Omental fat pad (tissue), 4 donors: Measurements from ENCODE around the gene BRAT1. TPM values are rescaled to one million over a fixed set of nuclear protein-coding genes. Genes with fewer than 3 reads are reported as not detected.
A peak's percentile ranks its signal among the peaks of the same experiment; 100 is the strongest.

Experiments used
- ATAC-seq: fragments of 150-250 bp; one replicate; pipeline ENCODE4 v1.9.1; 2016; ENCODE audit warnings: mild to moderate bottlenecking, moderate library complexity; ENCODE audit not compliant: low FRiP score
- DNase-seq: peaks from one replicate; pipeline ENCODE4 v3.0.0-alpha.2; 2019; ENCODE audit warnings: low spot score
- CTCF ChIP-seq, 3 donors: fragments of 450-650 bp; IDR thresholded peaks; one replicate each; pipeline ENCODE4 v1.5.1; 2016 to 2017; ENCODE audit warnings: antibody characterized with exemption in 3 of 3, mild to moderate bottlenecking in 3 of 3, moderate library complexity in 2 of 3
- total RNA-seq, 4 donors: library from RNA; depleted of rRNA; stranded (reverse); fragments of >200 nt; gene quantifications; one replicate each; pipeline ENCODE4 v1.1.0, GENCODE V29; 2016

The BRAT1 gene
- total RNA-seq, 4 donors from 2014 or later = 22.7 to 33.1 (median 26.3) TPM

GRCh38 chr7:2526659-2527504 lies 28.4 kb downstream of the BRAT1 start:
- DNase-seq = no peak
- no peak for TF ChIP-seq CTCF (IDR thresholded peaks at IDR 0.05)

GRCh38 chr7:2525658-2526630 lies 29.4 kb downstream of the BRAT1 start:
- ATAC-seq = no peak
- no peak for DNase-seq
- TF ChIP-seq CTCF (IDR thresholded peaks at IDR 0.05) = no peak

More at GRCh38 chr7:2526659-2527504, 28.4 kb downstream of the BRAT1 start:
- no peak for ATAC-seq

- ATAC-seq (no peak), DNase-seq (no peak)
- TF ChIP-seq CTCF (IDR thresholded peaks at IDR 0.05) = no peak
Observed at GRCh38 chr7:2524808-2525657, 30.3 kb downstream of the BRAT1 start.

- DNase-seq (peak; percentile 64), ATAC-seq (peak; percentile 17)
- TF ChIP-seq CTCF (IDR thresholded peaks at IDR 0.05) = no peak
Observed at GRCh38 chr7:2523941-2524807, 31.1 kb downstream of the BRAT1 start.

- no peak for TF ChIP-seq CTCF (IDR thresholded peaks at IDR 0.05)
- ATAC-seq = peak; percentile 15
- no peak for DNase-seq
Observed at GRCh38 chr7:2523461-2523936, 31.8 kb downstream of the BRAT1 start.
